Measurements from ENCODE around the gene DUSP5. TPM values are rescaled to one million over a fixed set of nuclear protein-coding genes. Genes with fewer than 3 reads are reported as not detected.
A peak's percentile ranks its signal among the peaks of the same experiment; 100 is the strongest.
"Not testable (repeated sequence)": the region's sequence is repeated elsewhere in the genome, so short reads cannot be mapped to it uniquely, and the experiment has no call there.

Gene DUSP5
- total RNA-seq, 1 donor from 2014 or later, result 6.4 TPM

DNA sequence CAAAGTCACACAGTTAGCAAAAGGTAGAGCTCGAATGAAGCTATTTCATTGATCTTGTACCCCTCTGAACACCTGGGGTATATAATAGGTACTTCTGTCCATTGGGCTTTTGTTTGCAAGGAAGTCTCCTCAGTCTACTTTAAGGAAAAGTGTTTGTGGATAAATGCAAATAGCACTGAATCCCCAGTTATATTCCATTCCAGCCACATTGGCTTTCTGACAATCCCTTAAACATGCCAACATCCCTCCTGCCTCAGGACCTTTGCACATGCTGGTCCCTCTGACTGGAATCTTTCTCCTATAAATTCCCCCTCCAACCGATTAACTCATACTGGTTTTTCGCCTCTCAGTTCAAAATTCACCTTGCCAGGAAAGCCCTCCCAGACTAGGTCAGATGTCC is 17.1 kb downstream of the DUSP5 start:
- no peak for DNase-seq (ENCODE audit: low read depth)

- DNase-seq (ENCODE audit: low read depth), result no peak
Measured at GRCh38 chr10:110516815-110517492, 19.2 kb downstream of the DUSP5 start.

GRCh38 chr10:110522365-110522988 is 24.8 kb downstream of the DUSP5 start:
- DNase-seq (ENCODE audit: low read depth), result no peak

- no peak for DNase-seq (ENCODE audit: low read depth)
Measured at GRCh38 chr10:110523736-110524135, 26.0 kb downstream of the DUSP5 start.

DNA sequence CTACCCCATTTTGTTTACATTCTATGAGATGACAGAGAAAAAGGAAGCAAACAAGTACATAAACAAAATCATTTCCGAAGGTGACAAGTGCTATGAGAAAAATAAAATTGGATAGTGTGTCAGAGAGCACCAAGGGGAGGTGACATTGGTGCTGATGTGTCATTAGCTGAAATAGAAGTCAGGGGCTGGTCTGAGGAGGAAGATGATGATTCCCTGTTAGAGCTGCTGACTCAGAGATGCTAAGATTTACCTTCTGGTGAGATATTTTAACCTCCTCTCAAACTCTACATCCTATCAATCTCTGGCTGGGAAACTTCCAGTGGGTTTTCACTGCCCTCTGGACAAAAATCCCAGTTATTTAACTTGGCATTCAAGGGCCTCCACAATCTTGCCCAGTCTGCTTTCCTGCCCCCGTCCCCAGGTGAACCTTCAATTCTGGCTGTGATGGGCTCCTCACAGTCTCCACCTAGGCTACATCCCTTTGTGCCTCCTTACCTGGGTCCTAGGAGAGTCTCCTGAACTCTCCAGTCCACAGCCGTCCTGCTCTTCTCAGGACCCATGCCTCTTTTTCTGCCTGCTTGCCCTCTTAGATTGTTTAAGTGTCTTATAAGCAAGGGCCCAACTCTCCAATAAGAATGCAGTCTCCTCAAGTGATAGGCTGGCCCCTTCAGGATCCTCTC is 26.6 kb downstream of the DUSP5 start:
- DNase-seq (ENCODE audit: low read depth), result no peak

DNA sequence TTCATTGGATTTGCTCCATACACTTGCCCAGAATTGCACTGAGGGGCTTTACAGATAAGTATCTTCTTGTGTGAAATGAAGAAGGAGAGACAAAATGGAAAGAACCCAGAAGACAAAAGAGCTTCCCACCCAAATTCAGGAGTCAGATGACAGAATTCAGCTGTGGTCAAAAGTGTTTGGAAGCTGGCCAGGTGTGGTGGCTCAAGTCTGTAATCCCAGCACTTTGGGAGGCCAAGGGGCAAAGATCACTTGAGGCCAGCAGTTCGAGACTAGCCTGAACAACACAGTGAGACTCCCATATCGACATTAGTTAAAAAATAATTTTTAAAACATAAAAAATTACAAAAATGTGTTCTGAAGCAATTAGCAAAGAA is 27.1 kb downstream of the DUSP5 start:
- peak; percentile 54 for DNase-seq (ENCODE audit: low read depth)

- peak; percentile 49 for DNase-seq (ENCODE audit: low read depth)
Measured at GRCh38 chr10:110525349-110526260, 27.9 kb downstream of the DUSP5 start.

DNA sequence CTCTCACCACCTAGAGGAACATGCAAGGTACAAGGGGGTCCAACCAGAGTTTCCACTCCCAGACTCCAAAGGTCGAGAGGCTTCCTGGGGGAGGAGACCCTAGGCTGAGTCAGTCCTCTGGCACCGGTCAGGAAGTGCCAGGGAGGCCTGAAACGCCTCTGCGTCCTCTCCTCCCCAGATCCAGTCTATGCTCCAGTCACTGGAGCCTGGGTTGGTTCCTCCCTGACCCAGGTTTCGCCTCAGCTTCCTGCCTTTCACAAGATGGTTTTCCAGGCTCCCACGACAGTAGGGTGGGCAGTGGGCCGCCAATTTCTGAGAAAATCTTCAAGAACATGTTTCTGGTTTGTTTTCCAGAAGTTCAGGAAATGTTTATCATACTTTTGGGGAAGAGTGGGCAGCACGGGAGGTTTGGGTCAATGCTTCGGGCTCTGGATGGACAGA is 30.0 kb downstream of the DUSP5 start:
- no peak for DNase-seq (ENCODE audit: low read depth)

DNA sequence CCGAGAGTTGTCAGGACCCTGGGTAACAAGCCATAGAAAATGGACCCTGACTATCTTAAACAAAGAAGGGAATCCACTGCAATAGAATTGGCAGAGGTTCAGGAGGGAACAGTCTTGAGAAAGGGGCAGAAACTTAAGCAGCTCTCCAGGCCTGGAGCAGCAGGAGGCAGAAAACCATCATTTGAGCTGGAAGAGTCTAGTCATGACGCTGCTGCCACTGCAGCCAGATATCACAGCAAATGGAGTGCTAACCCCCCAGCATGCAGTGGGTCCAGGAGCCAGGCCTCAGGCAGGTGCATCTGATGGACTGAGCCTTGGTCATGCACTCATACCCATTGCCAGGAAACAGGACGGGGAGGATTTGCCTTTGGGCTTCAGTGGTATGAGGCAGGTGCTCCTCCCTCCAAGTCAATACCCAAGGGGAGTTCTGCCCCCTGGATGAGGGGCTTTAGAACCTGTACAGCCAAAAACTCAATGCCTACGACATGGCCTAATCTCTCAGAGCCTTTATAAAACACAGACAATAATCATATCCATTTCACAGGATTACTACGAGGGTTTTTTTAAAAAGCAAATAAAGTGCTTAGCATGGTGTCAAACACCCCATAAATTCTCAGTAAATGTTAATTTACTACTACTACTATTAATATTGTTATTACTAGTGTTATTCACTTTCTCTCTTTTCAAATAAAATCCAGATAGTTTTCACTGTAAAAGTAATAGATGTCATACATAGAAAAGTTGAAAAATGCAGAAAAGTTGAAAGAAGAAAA is 30.7 kb downstream of the DUSP5 start:
- DNase-seq (ENCODE audit: low read depth), result no peak

GRCh38 chr10:110528997-110529524 is 31.4 kb downstream of the DUSP5 start:
- DNase-seq (ENCODE audit: low read depth), result not testable (repeated sequence)

DNA sequence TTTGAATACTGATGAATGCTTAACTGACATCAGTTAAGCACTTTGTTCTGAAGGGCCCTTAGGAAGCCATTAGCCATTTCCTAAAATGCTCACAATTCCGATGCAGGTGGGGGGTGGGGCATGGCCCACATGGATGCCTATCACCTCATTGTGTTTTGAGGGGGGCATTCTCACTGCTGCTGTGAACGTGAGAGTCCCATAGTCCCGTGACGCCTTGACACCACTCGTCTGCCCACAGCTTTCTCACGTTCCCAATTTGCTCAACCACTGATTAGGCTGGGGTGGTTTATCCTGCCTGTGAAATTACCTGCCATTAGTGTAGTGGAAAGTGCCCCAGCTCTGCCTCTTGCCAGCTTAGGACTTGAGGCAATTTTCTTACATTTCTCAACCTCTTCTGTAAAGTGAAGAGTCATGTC is 31.9 kb downstream of the DUSP5 start:
- no peak for DNase-seq (ENCODE audit: low read depth)

GRCh38 chr10:110530131-110530831 is 32.6 kb downstream of the DUSP5 start:
- peak; percentile 37 for DNase-seq (ENCODE audit: low read depth)

- no peak for DNase-seq (ENCODE audit: low read depth)
Measured at GRCh38 chr10:110531687-110532086, 34.0 kb downstream of the DUSP5 start.

- not testable (repeated sequence) for DNase-seq (ENCODE audit: low read depth)
Measured at GRCh38 chr10:110532628-110533027, 34.9 kb downstream of the DUSP5 start.

GRCh38 chr10:110533149-110533548 is 35.4 kb downstream of the DUSP5 start:
- DNase-seq (ENCODE audit: low read depth), result no peak

- no peak for DNase-seq (ENCODE audit: low read depth)
Measured at GRCh38 chr10:110534571-110534970, 36.9 kb downstream of the DUSP5 start.

- peak; percentile 68 for DNase-seq (ENCODE audit: low read depth)
Measured at GRCh38 chr10:110535958-110536891, 38.5 kb downstream of the DUSP5 start.

DNA sequence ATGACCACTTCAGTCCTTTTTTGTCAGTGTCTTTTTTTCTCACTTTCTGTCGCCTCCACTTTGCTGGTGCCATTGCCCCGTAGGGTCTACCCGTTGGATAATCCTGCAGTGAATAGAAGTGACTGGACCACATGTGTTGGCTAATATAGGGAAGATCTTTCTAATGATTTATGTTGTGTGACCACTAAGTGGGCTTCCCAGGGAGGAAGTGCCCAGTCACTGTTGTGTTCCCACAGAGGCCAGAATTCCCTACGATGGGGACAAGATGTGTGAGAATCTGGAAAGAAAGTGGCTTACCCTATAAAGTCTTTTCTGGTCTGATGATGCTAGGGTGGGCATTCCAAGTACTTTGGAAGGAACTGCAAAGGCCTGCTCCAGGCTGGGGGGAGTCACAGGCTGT is 41.4 kb downstream of the DUSP5 start:
- no peak for DNase-seq (ENCODE audit: low read depth)

- DNase-seq (ENCODE audit: low read depth), result no peak
Measured at GRCh38 chr10:110540031-110540430, 42.3 kb downstream of the DUSP5 start.

Data from myocyte (in vitro differentiated cells).